HG03039 (cell line): Measurements from ENCODE around the gene PARP3.
"Not testable (repeated sequence)": the region's sequence is repeated elsewhere in the genome, so short reads cannot be mapped to it uniquely, and the experiment has no call there.

ENCODE experiments used
- ATAC-seq: cut with Tn5 transposase; IDR thresholded peaks from one replicate; pipeline ENCODE4 v1.9.1; 2021; ENCODE audit warnings: mild to moderate bottlenecking, moderate library complexity; ENCODE audit not compliant: unreplicated experiment

The PARP3 gene

DNA sequence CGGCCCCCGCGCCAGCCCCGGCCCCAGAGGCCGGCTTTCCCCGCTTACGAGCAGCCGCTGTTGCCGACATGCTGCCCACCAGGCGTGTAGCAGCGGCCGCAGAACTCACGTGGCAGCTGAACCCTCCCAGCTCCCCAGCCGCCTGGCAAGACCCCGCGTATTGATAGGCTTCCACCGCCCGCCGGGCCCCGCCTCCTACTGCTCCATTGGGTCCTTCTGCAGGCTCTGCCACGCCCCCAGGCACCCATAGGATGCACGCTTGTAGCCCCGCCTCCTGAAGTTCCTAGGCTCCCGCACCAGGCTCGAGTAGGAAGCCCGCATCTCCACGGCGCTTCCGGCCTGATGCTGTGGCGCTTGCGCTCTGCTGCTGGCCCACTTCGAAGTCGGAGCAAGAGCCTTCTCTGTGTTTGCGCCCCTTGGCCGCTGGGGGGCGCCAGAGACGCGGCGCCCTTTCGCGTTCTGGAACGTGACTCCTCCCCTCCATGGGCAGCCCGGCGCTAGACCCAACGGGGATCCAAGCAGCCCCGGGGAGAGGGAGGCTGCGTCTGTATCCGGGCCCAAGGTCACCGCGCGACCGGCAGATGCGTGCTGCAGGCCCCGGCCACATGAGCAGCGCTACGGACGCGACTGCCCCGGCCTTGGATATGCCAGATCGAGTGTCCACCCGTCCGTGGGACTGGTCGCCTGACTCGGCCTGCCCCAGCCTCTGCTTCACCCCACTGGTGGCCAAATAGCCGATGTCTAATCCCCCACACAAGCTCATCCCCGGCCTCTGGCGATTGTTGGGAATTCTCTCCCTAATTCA, at the start of gene PARP3, which contains the start of gene RRP9:
TSS of gene PARP3 (plus strand) at position 566 of the 805 bp plus-strand sequence. CDS start 993 bp downstream, outside the sequence.
TSS of gene RRP9 (minus strand) at position 107 of the 805 bp plus-strand sequence. CDS start at position 70, 37 bp downstream.
- peak; percentile 86 for ATAC-seq

GRCh38 chr3:51894391-51894790, 47.8 kb upstream of the PARP3 start:
- ATAC-seq, result no peak

DNA sequence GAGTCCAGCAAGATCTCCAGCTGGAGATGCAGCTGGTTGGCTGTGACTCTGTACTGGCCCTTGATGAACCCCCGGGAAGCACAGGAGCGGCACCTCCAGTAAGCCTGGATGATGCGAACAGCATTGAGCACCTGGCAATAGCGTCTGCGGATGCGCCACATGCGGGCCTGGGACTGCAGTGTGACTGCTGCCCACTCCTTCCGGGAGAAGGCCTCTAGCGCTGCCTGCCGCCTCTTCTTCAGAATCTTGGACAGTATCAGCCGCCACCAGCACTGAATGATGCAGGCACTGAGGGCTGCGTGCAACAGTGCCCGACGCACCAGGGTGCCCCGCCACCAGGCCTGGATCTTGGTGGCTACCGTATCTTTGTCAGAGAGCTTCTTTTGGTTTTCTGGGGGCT, 47.2 kb upstream of the PARP3 start:
- no peak for ATAC-seq

GRCh38 chr3:51896607-51897305, 45.4 kb upstream of the PARP3 start:
- no peak for ATAC-seq

DNA sequence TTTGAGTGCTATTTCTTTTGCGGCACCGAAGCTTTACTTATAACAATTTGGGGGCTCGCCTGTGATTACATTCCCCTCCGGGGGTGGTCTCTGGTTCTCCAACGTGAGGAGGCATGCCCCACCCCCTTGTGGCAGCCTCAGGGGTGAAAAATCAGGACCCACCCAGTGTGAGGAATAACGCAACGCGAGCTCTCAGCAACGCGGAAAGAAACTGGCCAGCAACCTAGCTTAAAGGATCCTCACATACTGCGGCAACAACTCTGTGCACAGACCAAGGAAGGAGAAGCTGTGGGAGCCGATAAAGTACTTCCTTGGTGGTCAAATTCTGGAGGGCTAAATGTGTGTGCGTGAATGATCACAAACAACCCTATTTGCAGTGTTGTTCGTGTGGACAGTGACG, 44.8 kb upstream of the PARP3 start:
- ATAC-seq, result no peak

- not testable (repeated sequence) for ATAC-seq
Measured at GRCh38 chr3:51900043-51900442, 42.1 kb upstream of the PARP3 start.

DNA sequence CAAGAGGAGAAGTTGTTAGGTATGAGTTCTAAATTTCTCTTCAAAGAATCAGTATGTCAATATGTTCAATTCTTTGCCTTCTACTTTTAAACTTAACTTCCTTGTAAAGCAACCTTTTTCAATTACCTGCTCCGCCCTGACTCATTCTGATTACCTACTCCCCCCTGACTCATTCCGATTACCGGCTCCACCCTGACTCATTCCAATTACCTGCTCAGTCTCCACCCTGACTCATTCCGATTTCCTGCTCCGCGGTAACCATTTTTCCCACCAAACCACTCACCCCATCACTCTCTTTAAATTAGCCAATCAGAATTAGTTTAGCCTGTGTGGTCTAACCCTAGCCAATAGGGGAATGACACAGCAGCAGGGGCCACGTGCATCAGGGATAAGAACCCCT, 39.8 kb upstream of the PARP3 start:
- not testable (repeated sequence) for ATAC-seq

- ATAC-seq, result no peak
Measured at GRCh38 chr3:51904034-51904823, 37.9 kb upstream of the PARP3 start.

GRCh38 chr3:51908026-51908425, 34.1 kb upstream of the PARP3 start:
- ATAC-seq, result no peak

GRCh38 chr3:51916418-51916817, 25.7 kb upstream of the PARP3 start:
- no peak for ATAC-seq

DNA sequence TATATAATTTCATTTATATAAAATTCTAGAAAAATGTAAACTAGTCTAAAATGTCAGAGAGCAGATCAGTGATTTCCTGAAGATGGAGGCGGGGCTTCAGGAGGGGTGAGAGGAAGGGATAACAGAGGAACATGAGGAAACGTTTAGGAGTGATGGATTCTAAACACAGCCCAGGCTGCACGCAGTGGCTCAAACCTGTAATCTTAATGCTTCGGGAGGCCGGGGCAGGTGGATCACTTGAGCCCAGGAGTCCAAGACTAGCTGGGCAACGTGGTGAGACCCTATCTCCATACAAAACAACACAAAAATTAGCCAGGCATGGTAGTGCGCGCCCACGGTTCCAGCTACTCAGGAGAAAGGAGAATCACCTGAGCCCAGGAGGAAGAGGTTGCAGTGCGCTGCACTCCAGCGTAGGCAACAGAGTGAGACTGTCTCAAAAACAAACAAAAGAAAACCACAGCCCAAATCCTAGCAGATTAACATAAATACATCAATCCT, 21.0 kb upstream of the PARP3 start:
- ATAC-seq, result no peak

DNA sequence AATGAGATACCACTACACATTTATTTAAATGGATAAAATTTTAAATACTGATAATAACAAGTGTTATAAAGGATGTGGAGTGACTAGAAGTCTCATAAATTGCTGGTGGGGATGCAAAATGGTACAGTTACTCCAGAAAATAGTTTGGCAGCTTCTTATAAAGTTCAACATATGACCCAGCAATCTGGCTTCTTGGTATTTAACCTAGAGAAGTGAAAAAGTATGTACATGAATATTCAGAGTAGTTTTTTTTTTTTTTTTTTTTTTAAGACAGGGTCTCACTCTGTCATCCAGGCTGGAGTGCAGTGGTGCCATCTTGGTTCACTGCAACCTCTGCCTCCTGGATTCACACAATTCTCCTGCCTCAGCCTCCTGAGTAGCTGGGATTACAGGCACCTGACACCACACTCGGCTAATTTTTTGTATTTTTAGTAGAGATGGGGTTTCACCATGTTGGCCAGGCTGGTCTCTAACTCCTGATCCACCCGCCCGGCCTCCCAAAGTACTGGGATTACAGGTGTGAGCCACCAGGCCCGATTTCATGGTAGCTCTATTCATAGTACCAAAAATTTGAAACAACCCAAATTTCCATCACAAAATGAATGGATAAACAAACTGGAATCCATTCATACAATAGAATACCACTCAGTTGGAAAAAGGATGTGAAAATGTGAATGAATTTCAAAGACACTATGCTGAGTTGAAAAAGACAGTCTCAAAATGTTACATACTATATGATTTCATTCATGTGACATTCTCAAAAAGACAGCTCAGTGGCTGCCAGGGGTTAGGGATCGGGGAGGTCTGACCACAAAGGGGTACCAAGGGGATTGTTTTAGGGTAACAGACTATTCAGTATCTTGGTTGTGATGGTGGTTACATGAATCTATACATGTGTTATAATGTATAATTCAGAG, 14.8 kb upstream of the PARP3 start:
- ATAC-seq, result no peak

DNA sequence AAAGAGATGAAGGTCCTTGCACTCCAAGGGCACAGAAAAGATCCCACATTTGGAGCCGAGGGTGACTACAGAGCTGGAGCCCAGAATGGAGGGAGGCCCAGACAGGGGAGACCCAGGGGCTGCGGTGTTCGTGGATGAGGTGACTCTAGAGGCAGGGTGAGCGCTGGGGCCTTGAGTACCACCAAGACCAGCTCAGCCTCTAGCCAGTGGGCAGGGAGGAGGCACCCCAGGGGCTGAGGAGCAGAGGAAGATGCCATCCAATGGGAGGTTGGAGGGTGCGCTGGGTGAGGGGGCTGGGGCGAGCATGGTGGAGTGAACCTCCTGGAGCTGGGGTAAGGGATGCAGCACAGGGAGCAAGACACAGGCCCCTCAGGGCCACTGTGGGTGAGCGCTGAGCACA, 13.7 kb upstream of the PARP3 start:
- ATAC-seq, result no peak

- ATAC-seq, result not testable (repeated sequence)
Measured at GRCh38 chr3:51928981-51929380, 13.2 kb upstream of the PARP3 start.

- ATAC-seq, result no peak
Measured at GRCh38 chr3:51929420-51930003, 12.7 kb upstream of the PARP3 start.

- ATAC-seq, result no peak
Measured at GRCh38 chr3:51930439-51930838, 11.7 kb upstream of the PARP3 start.

DNA sequence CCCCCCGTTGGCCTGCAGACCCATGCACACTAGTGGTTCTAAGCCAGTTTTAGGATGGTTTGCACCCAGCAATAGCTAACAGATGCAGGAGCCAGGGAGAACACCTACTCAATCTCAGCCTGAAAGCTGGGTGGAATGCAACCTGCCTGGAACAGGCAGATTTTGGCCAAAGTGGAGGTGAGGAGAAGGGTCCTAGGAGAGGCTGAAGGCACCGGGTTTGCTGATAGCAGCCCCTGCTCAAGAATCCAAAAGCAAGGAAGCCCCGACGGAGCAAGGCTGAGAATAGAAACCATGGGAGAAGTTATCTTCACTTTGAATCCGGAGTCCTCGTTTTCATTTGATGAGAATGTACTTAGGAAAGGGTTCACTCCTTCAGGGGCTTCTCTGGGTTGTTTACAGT, 10.4 kb upstream of the PARP3 start:
- no peak for ATAC-seq

DNA sequence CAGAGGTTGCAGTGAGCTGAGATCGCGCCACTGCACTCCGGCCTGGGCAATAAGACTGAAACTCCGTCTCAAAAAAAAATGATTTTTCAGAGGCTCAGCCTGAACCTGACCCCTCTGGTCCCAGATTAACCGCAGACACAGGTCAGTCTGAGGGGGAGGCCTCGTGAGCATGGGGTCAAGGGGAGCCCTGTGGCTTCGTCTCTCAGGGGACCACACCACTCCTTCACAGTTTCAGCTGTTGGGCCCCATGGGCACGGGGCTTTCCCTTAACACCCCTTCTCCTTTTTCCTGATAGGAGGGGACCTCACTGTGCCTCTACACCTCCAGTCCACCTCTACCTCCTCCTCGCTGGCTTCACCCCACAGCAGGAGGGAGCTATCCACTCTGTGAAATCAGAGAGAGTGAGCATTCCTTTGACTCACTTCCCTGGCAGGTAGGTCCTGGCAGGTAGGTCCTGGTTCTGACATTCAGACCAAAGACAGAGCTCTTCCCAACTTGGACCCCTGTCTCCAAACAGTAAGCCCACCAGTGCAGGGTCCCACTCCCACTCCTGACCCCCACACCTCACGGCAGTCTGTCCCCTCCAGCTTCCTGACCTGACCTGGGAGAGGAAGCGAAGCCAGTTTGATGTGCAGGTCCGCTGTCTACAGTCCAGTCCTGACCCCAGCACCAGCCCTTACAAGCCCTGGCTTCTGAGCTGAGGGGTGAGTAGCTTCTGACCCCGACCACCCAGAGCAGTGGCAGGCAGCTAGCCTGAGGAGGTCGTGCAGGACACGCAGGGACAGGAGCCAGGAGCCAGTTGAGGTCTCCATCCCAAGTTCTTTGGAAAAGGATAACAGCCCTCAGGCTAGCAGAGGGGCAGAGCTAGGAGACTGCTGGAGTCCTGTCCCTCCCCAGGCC, 9.4 kb upstream of the PARP3 start:
- ATAC-seq, result no peak
